Activated CD4-positive, alpha-beta T cell treated with anti-CD3 and anti-CD28 coated beads for 24 hours (primary cell): Measurements from ENCODE around the gene CDC20.
A peak's percentile ranks its signal among the peaks of the same experiment; 100 is the strongest.

Source experiments
- DNase-seq, 2 donors: peaks; one replicate each; pipeline ENCODE4 v3.0.0-alpha.2; 2020; ENCODE audit warnings: low read depth in 2 of 2

CDC20 gene

DNA sequence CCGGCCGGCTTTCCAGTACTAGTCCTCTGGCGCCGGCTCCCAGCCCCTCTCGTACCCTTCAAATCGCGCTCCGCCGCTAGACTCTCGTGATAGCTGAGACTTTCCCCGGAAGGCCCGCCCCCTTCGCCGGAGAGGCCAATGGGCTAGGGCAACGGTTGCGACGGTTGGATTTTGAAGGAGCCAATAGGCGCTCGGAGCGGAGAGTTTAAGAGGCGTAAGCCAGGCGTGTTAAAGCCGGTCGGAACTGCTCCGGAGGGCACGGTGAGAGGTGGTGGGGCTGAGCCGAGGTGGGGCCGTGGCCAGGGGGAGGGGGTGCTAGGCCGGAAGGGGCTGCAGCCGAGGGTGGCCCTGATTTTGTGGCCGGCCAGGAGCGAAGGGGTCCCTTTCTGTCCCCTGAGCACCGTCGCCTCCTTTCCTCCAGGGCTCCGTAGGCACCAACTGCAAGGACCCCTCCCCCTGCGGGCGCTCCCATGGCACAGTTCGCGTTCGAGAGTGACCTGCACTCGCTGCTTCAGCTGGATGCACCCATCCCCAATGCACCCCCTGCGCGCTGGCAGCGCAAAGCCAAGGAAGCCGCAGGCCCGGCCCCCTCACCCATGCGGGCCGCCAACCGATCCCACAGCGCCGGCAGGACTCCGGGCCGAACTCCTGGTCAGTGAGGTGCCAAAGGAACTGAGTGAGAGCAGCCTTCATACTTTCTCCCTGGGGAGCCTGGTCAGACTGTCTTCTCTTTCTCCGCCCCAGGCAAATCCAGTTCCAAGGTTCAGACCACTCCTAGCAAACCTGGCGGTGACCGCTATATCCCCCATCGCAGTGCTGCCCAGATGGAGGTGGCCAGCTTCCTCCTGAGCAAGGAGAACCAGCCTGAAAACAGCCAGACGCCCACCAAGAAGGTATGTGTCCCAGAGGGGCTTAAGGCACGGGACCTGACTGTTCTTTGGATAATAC lies at the start of gene CDC20:
Gene CDC20, plus strand, starts transcription at position 236 of the 948 bp plus-strand sequence. Its CDS starts 235 bp downstream, at position 471.
- DNase-seq: peak; percentile 99

DNA sequence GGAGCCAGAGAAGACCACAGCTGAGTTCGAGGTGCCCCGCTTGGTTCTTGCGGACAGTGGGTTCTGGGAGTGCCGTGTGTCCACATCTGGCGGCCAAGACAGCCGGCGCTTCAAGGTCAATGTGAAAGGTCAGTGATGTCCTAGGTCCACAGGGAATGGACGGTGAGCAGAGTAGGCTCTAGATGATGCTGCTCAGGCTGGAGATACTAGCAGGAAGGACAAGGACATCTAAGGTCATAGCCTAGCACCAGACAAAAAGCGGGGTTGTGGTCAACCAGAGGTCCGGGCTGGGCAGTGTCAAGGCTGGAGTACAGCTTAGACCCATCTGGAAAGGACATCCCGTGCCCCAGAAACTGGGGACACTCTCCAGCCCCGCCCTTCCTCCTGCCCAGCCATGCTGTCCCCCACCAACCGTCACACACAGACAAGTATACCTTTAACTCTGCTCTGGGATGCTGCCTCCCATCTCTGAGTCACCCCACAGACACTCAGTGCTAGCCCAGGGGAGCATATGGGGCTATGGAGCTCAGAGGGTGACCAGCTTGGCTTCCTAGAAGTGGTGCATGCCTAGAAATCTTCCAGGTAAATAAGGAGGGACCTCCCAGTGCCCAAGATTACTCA lies 49.3 kb upstream of the CDC20 start:
- no peak for DNase-seq

DNA sequence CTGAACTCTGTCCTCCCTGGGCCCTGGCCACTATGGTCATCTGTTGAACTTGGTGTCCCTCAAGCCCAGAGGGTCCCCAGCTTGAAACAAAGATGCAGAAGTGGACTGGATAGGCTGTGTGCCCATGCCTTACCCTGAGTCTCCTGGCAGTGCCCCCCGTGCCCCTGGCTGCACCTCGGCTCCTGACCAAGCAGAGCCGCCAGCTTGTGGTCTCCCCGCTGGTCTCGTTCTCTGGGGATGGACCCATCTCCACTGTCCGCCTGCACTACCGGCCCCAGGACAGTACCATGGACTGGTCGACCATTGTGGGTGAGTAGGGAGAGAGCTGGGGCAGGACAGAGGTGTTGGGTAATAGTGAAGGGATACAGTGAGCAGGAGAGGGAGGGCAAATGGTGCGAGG lies 47.3 kb upstream of the CDC20 start:
- no peak for DNase-seq

DNA sequence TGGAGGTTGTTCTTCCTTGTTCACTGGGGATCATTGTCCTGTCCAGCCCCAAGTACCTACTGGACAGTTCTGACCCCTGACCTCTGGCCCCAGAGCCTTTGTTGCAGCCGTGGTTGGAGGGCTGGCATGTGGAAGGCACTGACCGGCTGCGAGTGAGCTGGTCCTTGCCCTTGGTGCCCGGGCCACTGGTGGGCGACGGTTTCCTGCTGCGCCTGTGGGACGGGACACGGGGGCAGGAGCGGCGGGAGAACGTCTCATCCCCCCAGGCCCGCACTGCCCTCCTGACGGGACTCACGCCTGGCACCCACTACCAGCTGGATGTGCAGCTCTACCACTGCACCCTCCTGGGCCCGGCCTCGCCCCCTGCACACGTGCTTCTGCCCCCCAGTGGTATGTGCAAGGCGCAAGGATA lies 46.6 kb upstream of the CDC20 start:
- no peak for DNase-seq

DNA sequence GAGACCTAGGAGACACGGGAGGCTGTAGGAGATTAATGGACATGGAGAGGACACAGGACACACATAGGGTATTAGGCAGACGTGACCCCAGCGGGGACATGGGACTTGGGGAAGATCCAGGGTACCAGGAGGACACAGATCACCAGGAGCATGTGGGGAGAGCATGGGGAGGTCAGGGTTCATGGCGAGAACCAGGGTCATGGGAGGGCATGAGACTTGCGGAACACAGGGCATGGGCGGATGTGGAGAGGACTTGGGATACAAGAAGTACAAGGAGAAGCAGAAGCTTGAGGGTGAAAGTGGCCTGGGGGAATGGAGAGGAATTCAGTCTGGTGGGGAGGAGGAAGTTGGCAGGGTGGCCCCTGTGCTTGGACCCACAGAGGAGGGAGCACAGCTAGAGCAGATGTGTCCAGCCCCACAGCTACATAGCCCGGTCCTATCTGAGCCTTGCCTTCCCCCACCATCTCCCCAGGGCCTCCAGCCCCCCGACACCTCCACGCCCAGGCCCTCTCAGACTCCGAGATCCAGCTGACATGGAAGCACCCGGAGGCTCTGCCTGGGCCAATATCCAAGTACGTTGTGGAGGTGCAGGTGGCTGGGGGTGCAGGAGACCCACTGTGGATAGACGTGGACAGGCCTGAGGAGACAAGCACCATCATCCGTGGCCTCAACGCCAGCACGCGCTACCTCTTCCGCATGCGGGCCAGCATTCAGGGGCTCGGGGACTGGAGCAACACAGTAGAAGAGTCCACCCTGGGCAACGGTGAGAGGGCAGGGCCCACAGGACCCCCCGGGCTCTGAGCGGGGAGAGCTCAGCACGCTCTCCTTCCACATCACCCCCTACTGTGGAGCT lies 45.9 kb upstream of the CDC20 start:
- DNase-seq: no peak

DNA sequence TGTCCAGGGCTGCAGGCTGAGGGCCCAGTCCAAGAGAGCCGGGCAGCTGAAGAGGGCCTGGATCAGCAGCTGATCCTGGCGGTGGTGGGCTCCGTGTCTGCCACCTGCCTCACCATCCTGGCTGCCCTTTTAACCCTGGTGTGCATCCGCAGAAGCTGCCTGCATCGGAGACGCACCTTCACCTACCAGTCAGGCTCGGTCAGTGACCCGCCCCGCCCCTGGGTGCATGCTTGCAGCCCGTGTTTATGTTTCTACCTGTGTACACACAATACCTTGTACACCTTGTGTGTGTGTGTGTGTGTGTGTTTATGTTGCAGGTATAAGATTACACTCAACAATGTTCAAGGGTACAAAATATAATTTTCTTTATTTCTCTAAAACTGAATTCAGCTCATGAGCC lies 45.0 kb upstream of the CDC20 start:
- DNase-seq: no peak

DNA sequence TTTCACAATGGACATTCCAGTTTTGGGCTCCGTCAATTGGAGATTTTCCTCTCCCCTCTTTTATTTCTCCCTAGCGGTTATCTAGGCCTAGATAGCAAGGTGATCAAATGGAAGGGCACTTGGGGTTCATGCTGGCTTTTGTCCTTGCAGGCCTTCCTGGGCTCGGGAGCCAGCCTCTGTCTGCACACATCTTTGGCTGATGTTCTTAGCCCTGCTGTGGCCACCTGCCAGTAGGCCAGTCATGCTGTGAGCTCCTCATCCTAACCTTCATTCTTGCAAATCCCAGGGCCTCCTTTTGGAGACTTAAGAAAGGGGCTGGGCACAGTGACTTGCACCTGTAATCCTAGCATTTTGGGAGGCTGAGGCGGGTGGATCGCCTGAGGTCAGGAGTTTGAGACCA lies 44.5 kb upstream of the CDC20 start:
- no peak for DNase-seq

DNA sequence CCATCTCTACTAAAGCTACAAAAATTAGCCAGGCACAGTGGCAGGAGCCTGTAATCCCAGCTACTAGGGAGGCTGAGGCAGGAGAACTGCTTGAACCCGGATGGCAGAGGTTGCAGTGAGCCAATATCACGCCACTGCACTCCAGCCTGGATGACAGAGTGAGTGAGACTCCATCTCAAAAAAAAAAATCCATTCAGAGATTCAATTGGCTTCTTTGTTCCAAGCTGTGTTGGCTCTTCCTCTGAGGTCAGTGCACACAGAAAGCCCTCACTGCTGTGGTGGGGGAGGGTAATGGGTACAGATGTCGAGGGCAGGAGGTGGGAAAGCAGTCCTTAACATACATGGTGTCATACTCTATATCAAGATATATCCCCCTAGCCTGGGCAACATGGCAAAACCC lies 43.3 kb upstream of the CDC20 start:
- no peak for DNase-seq

DNA sequence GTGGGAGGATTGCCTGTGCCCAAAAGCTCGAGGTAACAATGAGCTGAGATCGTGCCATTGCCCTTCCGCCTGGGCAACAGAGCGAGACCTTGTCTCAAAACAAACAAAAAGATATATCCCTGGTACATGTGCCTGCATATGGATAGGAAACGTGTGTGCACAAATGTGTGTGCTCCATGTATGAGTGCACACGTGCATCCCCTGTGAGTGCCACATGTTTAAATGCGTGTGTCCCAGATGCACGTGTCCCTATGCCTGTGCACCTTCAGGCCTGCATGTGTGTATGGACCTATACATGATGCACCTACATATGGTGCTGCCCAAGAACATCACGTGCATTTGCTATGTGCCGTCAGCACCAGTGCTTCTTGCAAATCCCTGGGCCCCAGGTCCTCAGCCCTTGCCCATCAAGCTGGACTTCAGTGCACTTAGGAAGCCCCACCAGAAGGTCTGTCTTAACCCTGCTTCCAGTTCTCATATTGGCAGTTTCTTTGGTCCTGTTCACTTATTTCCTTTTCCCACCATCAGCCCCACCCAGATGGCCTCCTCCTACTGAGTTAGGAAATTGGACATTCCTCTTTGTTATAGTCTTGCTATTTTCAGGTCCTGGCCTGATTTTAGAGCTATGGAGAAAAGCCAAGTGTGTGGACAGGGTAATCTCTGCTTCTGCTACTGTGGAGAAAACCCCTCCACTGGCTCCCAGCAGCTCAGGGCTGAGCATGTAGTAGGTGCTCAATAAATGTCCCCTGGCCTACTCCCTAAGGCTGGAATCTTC lies 42.6 kb upstream of the CDC20 start:
- DNase-seq: no peak

DNA sequence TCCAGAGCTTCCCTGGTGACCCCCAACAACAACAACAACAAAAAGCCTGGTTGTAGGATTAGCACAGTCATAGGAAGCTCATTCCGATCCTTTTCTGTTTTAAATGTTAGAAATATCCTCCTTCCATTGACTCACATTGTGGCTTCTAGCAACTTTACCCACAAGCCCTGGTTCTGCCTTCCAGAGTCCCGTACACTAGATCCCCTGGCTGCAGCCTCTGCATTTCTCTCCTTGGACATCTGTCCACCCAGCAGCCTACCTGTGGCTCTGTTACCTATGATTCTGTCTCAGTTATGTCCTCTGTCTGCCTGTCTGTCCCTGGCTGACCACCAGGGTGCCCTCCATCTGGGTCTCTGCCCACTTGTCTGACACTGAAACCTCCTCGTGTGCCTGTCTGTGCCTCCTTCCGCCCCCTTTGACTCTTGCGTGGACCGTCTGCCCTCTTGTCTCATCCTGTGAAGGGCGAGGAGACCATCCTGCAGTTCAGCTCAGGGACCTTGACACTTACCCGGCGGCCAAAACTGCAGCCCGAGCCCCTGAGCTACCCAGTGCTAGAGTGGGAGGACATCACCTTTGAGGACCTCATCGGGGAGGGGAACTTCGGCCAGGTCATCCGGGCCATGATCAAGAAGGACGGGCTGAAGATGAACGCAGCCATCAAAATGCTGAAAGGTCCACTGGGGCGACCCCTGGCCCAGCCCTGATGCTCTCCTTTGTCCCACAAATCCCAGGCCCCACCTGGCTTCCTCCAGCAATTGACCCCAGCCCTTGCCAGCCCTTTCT lies 41.9 kb upstream of the CDC20 start:
- DNase-seq: no peak

DNA sequence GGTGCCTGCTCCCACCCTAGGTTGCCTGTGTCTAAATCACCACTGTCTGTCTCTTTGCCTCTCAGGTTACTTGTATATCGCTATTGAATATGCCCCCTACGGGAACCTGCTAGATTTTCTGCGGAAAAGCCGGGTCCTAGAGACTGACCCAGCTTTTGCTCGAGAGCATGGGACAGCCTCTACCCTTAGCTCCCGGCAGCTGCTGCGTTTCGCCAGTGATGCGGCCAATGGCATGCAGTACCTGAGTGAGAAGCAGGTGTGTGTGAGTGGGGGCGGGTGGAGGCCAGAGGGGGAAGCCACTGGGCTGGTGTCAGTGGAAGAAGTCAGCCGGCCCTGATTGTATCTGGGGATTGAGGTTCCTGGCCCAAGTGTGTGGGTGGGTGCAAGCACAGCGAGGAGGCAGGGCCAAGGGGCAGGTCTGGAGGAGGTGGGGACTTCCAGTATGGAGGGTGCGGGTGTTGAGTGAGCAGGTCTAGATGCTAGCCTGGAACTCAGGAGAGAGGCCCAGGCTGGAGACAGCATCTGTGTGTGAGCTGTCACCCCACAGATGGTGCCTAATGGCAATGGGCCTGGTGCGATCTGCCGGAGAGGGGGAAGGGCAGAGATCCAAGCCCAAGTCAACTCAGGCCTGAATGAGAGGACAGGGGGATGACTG lies 40.8 kb upstream of the CDC20 start:
- DNase-seq: no peak

DNA sequence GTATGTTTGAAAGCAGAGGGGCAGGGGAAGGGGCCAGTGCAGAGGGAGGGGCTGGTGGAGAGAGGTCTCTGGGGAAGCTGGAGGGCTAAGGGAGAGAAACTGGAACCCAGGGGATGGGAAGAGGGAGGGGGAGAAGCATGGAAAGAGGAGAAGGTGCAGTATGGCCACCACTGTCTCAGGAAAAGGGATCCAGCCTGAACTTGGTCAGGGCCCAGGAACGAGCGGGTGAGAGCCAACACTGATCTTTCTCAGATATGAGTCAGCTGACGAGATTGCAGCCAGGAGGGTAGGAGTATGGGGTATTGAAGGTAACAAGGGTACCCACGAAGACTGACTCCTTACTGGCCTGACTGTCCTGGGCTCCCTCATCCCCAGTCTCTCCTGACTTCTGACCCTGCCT lies 40.0 kb upstream of the CDC20 start:
- DNase-seq: no peak

DNA sequence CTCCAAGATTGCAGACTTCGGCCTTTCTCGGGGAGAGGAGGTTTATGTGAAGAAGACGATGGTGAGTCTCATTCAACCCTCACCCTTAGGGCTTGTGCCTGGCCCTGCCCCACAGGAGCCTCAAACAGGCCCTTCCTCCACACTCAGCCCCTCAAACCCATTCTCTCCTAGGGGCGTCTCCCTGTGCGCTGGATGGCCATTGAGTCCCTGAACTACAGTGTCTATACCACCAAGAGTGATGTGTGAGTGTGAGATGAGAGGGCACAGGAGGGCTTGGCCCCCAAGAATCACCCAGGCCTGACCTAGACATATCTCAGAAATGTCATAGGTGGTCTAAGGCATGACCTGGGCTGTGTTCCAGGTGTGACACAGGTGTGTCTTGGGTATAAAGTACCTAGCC lies 39.5 kb upstream of the CDC20 start:
- no peak for DNase-seq

DNA sequence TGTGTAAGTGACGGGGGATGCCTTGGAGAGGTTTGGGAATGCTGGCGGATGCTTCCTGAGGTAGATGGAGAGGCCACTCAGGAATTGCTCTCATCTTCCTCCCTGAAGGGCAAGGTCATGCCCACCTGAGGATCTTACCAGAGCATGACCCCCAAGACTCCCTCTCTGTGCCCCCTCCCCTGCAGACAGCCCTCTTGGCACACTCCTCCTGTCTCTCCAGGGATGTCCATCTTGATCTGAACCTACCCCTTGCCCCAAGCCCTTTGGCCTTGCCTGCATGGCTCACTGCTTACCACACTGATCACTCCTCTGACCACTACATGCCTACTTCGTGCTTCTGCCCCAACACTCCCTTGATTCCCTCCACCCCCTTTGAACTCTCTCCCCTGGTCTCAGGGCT lies 39.0 kb upstream of the CDC20 start:
- no peak for DNase-seq

DNA sequence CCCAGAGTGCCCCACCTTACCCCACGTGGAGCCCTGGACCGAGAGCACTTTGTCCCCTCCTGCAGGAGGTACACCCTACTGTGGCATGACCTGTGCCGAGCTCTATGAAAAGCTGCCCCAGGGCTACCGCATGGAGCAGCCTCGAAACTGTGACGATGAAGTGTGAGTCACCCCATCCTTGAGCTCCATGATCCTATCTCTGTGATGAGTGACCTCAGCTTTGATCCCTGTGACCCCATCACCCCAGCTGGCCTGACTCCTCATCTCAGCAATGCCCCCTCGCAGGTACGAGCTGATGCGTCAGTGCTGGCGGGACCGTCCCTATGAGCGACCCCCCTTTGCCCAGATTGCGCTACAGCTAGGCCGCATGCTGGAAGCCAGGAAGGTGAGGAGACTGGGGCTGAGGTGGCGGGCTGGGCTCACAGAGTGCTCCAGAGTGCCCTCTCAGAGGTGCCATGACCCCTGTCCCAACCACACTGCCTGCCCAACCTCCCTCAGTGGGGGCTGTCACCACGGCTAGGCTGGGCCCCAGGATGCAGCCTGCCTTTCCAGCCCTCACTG lies 37.4 kb upstream of the CDC20 start:
- no peak for DNase-seq

DNA sequence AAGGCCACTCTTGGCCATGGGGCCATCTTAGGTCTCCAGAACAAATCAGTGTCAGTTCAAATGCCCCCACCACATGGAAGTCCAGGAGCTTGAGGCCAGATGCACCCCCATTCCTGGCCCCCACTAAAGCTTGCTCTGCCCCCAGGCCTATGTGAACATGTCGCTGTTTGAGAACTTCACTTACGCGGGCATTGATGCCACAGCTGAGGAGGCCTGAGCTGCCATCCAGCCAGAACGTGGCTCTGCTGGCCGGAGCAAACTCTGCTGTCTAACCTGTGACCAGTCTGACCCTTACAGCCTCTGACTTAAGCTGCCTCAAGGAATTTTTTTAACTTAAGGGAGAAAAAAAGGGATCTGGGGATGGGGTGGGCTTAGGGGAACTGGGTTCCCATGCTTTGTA lies 36.3 kb upstream of the CDC20 start:
- no peak for DNase-seq

DNA sequence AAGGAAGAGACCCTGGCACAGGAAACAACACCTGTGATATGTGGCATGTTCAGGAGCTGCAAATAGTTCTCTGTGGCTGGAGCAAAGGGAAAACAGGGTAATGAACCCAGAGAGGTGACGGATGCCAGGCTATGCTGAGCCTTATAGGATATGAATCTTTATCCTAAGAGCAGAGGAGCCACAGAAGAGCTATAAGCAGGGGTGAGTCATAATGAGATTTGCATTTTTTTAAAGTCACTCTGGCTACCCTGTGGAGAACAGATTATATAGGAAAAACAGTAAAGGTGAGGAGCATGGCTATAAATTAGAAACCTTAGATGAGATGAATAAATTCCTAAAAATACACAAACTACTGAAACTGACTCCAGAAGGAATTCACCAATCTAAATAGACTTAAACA lies 34.0 kb upstream of the CDC20 start:
- DNase-seq: no peak

DNA sequence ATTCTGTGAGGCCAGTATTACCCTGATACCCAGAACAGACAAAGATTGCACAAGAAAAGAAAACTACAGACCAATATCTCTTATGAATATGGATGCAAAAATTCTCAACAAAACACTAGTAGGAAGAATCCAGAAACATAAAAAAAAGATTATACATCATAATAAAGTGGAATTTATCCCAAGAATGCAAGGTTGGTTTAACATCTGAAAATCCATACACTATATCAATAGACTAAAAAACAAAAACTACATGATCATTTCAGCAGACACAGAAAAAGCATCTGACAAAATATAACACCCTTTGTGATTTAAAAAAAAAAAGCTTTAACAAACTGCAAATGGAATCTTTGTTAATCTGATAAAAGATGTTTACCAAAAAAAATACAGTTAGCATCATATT lies 33.4 kb upstream of the CDC20 start:
- no peak for DNase-seq

DNA sequence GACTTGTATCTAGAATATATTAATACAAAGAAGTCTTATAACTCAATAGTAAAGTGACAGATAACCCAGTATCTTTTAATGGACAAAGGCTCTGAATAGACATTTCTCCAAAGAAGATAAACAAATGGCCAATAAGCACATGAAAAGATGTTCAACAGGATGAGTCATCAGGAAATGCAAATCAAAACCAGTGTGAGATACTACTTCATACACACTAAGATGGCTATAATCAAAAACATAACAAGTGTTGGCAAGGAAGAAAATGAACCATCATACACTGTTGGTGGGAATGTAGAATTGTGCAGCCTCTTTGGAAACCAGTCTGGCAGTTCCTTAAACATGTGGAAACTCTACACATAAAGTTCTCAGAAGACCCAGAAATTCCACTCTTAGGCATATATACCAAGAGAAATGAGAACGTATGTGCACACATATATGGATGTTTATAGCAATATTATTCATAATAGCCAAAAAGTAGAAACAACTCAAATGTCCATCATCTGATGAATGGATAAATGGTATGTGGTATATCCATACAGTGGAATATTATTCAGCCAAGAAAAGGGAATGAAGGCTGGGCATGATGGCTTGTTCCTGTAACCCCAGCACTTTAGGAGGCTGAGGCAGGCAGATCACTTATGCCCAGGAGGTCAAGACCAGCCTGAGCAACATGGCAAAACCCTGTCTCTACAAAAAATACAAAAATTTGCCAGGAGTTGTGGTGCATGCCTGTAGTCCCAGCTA lies 31.1 kb upstream of the CDC20 start:
- no peak for DNase-seq
